HepG2 (cell line): ENCODE results near the gene C1QL4. TPM values are rescaled to one million over a fixed set of nuclear protein-coding genes. Genes with fewer than 3 reads are reported as not detected.

Experiments used
- ATAC-seq: fragments of 200-7000 bp; cut with Tn5 transposase; 3 replicates; pipeline ENCODE4 v1.9.1; 2020; ENCODE audit warnings: mild to moderate bottlenecking, moderate library complexity
- BruUV-seq: library from RNA; stranded (reverse); fragments of 400-500 nt; replicated peaks from 2 replicates; lab custom pipeline; 2021; lab: Mats Ljungman, UMichigan
- CTCF ChIA-PET: fragments of 300-600 bp; formaldehyde crosslinking; extraction: SDS; loops from one replicate; lab custom pipeline; 2021; ENCODE audit warnings: low total read pairs, inconsistent platforms, low intra/inter-chr PET ratio; lab: Yijun Ruan, JAX
- POLR2A ChIA-PET: fragments of 350-600 bp; sonication (Branson Sonifier 250); formaldehyde crosslinking; loops from one replicate; lab custom pipeline; 2020; ENCODE audit warnings: antibody characterized with exemption, inconsistent platforms; lab: Yijun Ruan, JAX
- DNase-seq: peaks from one replicate; pipeline ENCODE4 v3.0.0-alpha.2; 2015; ENCODE audit warnings: low spot score
- FAIRE-seq: peaks from 3 replicates; lab custom pipeline; 2011; peaks lifted over from hg19 to GRCh38; lab: Jason Lieb, UNC
- H2AFZ ChIP-seq: one replicate; pipeline ENCODE4 v1.6.1; 2011; ENCODE audit warnings: low read length, inconsistent platforms
- H3K27ac ChIP-seq: fragments of 300-600 bp; 3 replicates; pipeline ENCODE4 v1.8.0; 2011; ENCODE audit warnings: mixed run types, mild to moderate bottlenecking, mixed read lengths, low read length, inconsistent platforms; ENCODE audit not compliant: insufficient read depth; ENCODE audit errors: extremely low read length
- H3K27me3 ChIP-seq, 2 experiments: fragments of 200-600 bp in 1 of 2; 2 replicates in 1 of 2; 3 replicates in 1 of 2; pipeline versions ENCODE4 v1.6.0 to v1.8.0; 2011; ENCODE audit warnings: low read length in 2 of 2, mild to moderate bottlenecking in 2 of 2, moderate library complexity in 2 of 2, inconsistent platforms in 1 of 2; ENCODE audit not compliant: insufficient read depth in 2 of 2, control insufficient read depth in 1 of 2
- H3K36me3 ChIP-seq, 2 experiments: fragments of 200-600 bp in 1 of 2; replicated peaks in 1 of 2; 2 replicates in 1 of 2; 3 replicates in 1 of 2; pipeline versions ENCODE4 v1.5.1 to v1.8.0; 2011; ENCODE audit warnings: low read length in 2 of 2, inconsistent platforms in 1 of 2; ENCODE audit not compliant: insufficient read depth in 2 of 2, control insufficient read depth in 1 of 2
- H3K4me1 ChIP-seq: 2 replicates; pipeline ENCODE4 v1.5.1; 2012; ENCODE audit warnings: low read length, inconsistent platforms; ENCODE audit not compliant: insufficient read depth
- H3K4me2 ChIP-seq: 2 replicates; pipeline ENCODE4 v1.6.0; 2011; ENCODE audit warnings: low read depth, low read length, inconsistent platforms
- H3K4me3 ChIP-seq, 3 experiments: fragments of 200-600 bp in 1 of 3; sonication (generic), shearing (Covaris generic) in 1 of 3; replicated peaks in 1 of 3; 2 replicates each; pipeline ENCODE4 v1.5.1; 2011 to 2016; ENCODE audit warnings: low read length in 3 of 3, inconsistent platforms in 2 of 3, low read depth in 2 of 3, mild to moderate bottlenecking in 2 of 3, control low read depth in 1 of 3, mixed read lengths in 1 of 3; ENCODE audit not compliant: insufficient read depth in 1 of 3
- H3K79me2 ChIP-seq: one replicate; pipeline ENCODE4 v1.6.1; 2011; ENCODE audit warnings: low read length, inconsistent platforms; ENCODE audit not compliant: insufficient read depth
- H3K9ac ChIP-seq: 2 replicates; pipeline ENCODE4 v1.6.0; 2011; ENCODE audit warnings: mild to moderate bottlenecking, low read depth, low read length, inconsistent platforms; ENCODE audit not compliant: insufficient read depth
- H3K9me3 ChIP-seq: 2 replicates; pipeline ENCODE4 v1.5.1; 2012; ENCODE audit warnings: mild to moderate bottlenecking, low read length
- H4K20me1 ChIP-seq: 2 replicates; pipeline ENCODE4 v1.6.0; 2011; ENCODE audit warnings: inconsistent platforms, mild to moderate bottlenecking, low read length, moderate library complexity; ENCODE audit not compliant: insufficient read depth
- EZH2 ChIP-seq: conservative IDR thresholded peaks from 2 replicates; pipeline ENCODE4 v1.6.1; 2012; ENCODE audit warnings: mild to moderate bottlenecking, low read depth, low read length, moderate library complexity
- HNRNPK ChIP-seq: fragments of 200-400 bp; formaldehyde crosslinking; IDR thresholded peaks from 2 replicates; pipeline ENCODE4 v1.6.1; 2018; ENCODE audit warnings: low read length, low read depth, moderate library complexity, mild to moderate bottlenecking; ENCODE audit not compliant: poor library complexity, severe bottlenecking
- HNRNPL ChIP-seq: fragments of 200-400 bp; formaldehyde crosslinking; IDR thresholded peaks from 2 replicates; pipeline ENCODE4 v1.6.1; 2017; ENCODE audit warnings: mild to moderate bottlenecking, low read depth, low read length
- HOXA3 ChIP-seq: sonication (generic); formaldehyde crosslinking; IDR thresholded peaks from 2 replicates; pipeline ENCODE4 v1.5.0; 2020; ENCODE audit warnings: missing genetic modification reagents
- NPAS2 ChIP-seq: sonication (generic); formaldehyde crosslinking; IDR thresholded peaks from 2 replicates; pipeline ENCODE4 v1.8.0; 2022; ENCODE audit warnings: mild to moderate bottlenecking, missing genetic modification reagents, borderline replicate concordance
- ZNF24 ChIP-seq: fragments of 450-650 bp; IDR thresholded peaks from 2 replicates; pipeline ENCODE4 v1.6.1; 2017; ENCODE audit warnings: antibody characterized with exemption, mild to moderate bottlenecking
- WGBS: methylation state at CpG from one replicate; pipeline ENCODE4 v1.1.6; 2017; ENCODE audit warnings: low lambda C conversion rate; 5-methylcytosine and 5-hydroxymethylcytosine counted together
- in situ Hi-C: cut with HindIII; loops from 2 replicates; pipeline ENCODE4 v1.10.0; 2017; ENCODE audit warnings: low pct_unique_long_range_greater_than_20kb; ENCODE audit not compliant: extremely low pct_ligation_motif_present
- intact Hi-C: fragments of 100-400 bp; cut with micrococcal nuclease; formaldehyde crosslinking; loops from one replicate; pipeline ENCODE4 v1.10.0; 2022; ENCODE audit not compliant: unreplicated experiment
- polyA plus RNA-seq, 8 experiments: library from polyadenylated mRNA; depleted of rRNA in 3 of 8; stranded (reverse) in 7 of 8; unstranded in 1 of 8; fragments of >200 nt; fragmentation: Illumina TruSeq in 4 of 8; extraction: Trizol in 4 of 8; gene quantifications; 2 replicates each; pipeline versions ENCODE4 v1.2.1 to v1.2.3, GENCODE V29; 2011 to 2016; ENCODE audit warnings: low read depth in 4 of 8, missing spikeins in 1 of 8, mixed read lengths in 1 of 8; ENCODE audit not compliant: insufficient read depth in 1 of 8
- total RNA-seq, 5 experiments: library from RNA; depleted of rRNA; stranded (reverse); fragments of >200 nt; fragmentation: Illumina TruSeq; extraction: Trizol; gene quantifications; 2 replicates each; pipeline ENCODE4 v1.2.3, GENCODE V29; 2016; ENCODE audit warnings: low read depth in 1 of 5
- TF ChIP-seq, protein P1 (sequence below): sonication (generic); formaldehyde crosslinking; IDR thresholded peaks from 2 replicates; pipeline ENCODE4 v1.8.0; 2022; ENCODE audit warnings: mild to moderate bottlenecking, missing genetic modification reagents; ENCODE audit not compliant: insufficient replicate concordance

C1QL4 gene
- total and polyA plus RNA-seq, 2 of the 13 experiments (the other 11 are each of a cell fraction or from before 2014, with no cell fraction given), result 0.03 TPM; not detected in 1

DNA sequence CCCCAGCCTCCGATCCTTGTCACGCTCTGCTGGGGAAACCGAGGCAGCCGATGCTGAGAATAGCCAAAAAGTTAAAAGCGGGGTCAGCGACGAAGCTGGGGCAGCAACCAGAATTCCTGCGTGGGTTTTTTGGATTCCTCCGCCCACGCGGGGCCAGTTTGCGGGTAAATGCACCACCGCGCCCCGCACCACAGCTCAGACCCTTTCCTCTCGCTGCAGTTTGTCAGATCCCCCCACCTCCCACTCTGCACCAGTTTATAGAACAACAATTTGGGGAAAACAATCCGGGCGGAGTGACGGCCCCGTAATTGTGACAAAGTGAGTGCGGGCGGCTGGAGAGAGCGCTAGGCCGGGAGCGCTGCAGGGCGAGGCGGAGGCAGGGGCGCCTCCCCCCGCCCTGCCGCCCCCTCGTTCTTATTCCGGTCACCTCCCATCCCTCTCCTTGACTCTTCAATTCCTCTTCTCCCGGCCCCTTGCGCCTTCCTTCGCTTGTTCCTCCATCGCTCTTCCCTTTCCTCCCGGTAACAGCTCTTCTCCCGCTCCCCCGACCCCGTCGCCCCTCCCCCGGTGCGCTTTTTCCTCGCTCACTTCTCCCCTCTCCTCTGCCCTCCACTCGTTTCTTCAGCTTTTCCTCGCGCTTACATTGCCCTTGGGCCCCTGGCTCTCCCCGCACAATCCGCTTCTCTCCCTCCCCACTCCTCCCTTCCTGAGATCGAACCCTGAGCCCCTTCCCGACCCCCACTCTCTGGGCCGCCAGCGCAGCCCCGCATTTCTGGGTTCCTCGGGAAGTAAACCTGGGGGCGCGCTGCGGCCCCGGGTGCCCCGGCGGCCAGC is 9.1 kb upstream of the C1QL4 start:
- Histone ChIP-seq H3K4me3 (peak overlapping the region; percentile 48 to 84 (median 63); a peak in 5 of 6 replicates), H3K4me2 (peak overlapping the region; percentile 98), H3K9me3 (no peaks in the 10 kb centered on the region), H3K27ac (no peak overlapping the region), H2AFZ (no peak overlapping the region), H4K20me1 (0 out of 2 replicates have a peak, but pooled peaks cover 6% of the 10 kb centered on the region), H3K27me3 (peaks cover 17 to 55% of the 10 kb centered on the region in 2 experiments; a peak in 4 of 5 replicates), H3K79me2 (peaks cover 17% of the 10 kb centered on the region), H3K4me1 (peaks cover 75% of the 10 kb centered on the region)
- no peak for FAIRE-seq
- in situ Hi-C loops, result loop anchor here (10.0 kb wide), 1 partner anchor 61 kb away; no protein-coding TSS in a partner anchor
- DNase-seq, result no peak
- intact Hi-C loops, result no loop called here
- 3% methylated on average over 58 of the region's 61 CpGs for WGBS
- TF ChIP-seq, protein P1, sequence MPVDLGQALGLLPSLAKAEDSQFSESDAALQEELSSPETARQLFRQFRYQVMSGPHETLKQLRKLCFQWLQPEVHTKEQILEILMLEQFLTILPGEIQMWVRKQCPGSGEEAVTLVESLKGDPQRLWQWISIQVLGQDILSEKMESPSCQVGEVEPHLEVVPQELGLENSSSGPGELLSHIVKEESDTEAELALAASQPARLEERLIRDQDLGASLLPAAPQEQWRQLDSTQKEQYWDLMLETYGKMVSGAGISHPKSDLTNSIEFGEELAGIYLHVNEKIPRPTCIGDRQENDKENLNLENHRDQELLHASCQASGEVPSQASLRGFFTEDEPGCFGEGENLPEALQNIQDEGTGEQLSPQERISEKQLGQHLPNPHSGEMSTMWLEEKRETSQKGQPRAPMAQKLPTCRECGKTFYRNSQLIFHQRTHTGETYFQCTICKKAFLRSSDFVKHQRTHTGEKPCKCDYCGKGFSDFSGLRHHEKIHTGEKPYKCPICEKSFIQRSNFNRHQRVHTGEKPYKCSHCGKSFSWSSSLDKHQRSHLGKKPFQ (CRISPR knock-in tag), result peak; percentile 9
- TF ChIP-seq NPAS2 (CRISPR knock-in tag) (no peak), ZNF24 (no peak), HOXA3 (CRISPR knock-in tag) (no peak), HNRNPK (peak; percentile 53), EZH2 (peak; percentile 97; the same call in 1 of the 2 replicates), HNRNPL (0 out of 2 replicates have a peak, but pooled peaks have one; percentile 5)
- TF ChIP-seq, all 625 proteins: peak for 4
- ATAC-seq, result no peak
- peaks cover 0 to under 1% of the 10 kb centered on the region in 2 experiments; a peak in 1 of 5 replicates for H3K36me3 ChIP-seq
- no peak overlapping the region for H3K9ac ChIP-seq
- POLR2A ChIA-PET, result interaction anchor here (0.7 to 4.5 kb wide), 4 partner anchors 14 to 168 kb away, joined by 3 to 41 read pairs (median 10); partner anchors contain the start of genes SPATS2 and TROAP
- CTCF ChIA-PET, result interaction anchor here (3.0 kb wide), 1 partner anchor 15 kb away, joined by 6 read pairs; no protein-coding TSS in a partner anchor
- no TSS peak for BruUV-seq
